Osteoblast (primary cell): Measurements from ENCODE around the gene INSYN2B. TPM values are rescaled to one million over a fixed set of nuclear protein-coding genes. Genes with fewer than 3 reads are reported as not detected.

ENCODE experiments used
- DNase-seq: peaks from one replicate; pipeline ENCODE4 v3.0.0; 2011; ENCODE audit warnings: low spot score, mixed read lengths; ENCODE audit not compliant: insufficient read length; ENCODE audit errors: missing footprints
- H2AFZ ChIP-seq: 2 replicates; pipeline ENCODE4 v1.6.0; 2011; ENCODE audit warnings: mild to moderate bottlenecking, low read length
- H3K27ac ChIP-seq: 2 replicates; pipeline ENCODE4 v1.5.1; 2011; ENCODE audit warnings: mild to moderate bottlenecking, low read depth, low read length, moderate library complexity
- H3K27me3 ChIP-seq: 2 replicates; pipeline ENCODE4 v1.6.0; 2012; ENCODE audit warnings: mild to moderate bottlenecking, control low read depth, inconsistent platforms, low read length, moderate library complexity; ENCODE audit not compliant: insufficient read depth
- H3K36me3 ChIP-seq: 2 replicates; pipeline ENCODE4 v1.5.1; 2011; ENCODE audit warnings: mild to moderate bottlenecking, low read length, control low read depth, moderate library complexity; ENCODE audit not compliant: insufficient read depth
- H3K4me1 ChIP-seq: 2 replicates; pipeline ENCODE4 v1.5.1; 2011; ENCODE audit warnings: mild to moderate bottlenecking, low read length, control low read depth, moderate library complexity; ENCODE audit not compliant: insufficient read depth
- H3K4me2 ChIP-seq: 2 replicates; pipeline ENCODE4 v1.6.0; 2011; ENCODE audit warnings: mild to moderate bottlenecking, low read length; ENCODE audit not compliant: insufficient read depth
- H3K4me3 ChIP-seq: fragments of 200-600 bp; sonication (generic); 3 replicates; pipeline ENCODE4 v1.5.1; 2012; ENCODE audit warnings: mild to moderate bottlenecking, low read length, inconsistent platforms; ENCODE audit not compliant: insufficient read depth
- H3K79me2 ChIP-seq: 2 replicates; pipeline ENCODE4 v1.6.0; 2012; ENCODE audit warnings: mild to moderate bottlenecking, low read length, control low read depth, inconsistent platforms; ENCODE audit not compliant: insufficient read depth
- H3K9me3 ChIP-seq: 2 replicates; pipeline ENCODE4 v1.5.1; 2011; ENCODE audit warnings: low read depth, low read length, control low read depth
- H4K20me1 ChIP-seq: 2 replicates; pipeline ENCODE4 v1.6.0; 2012; ENCODE audit warnings: mild to moderate bottlenecking, low read length, control low read depth; ENCODE audit not compliant: insufficient read depth
- total RNA-seq: library from RNA; depleted of rRNA; stranded (reverse); fragments of >200 nt; gene quantifications from 2 replicates; pipeline ENCODE4 v1.2.3, GENCODE V29; 2012
- TF ChIP-seq, protein P1 (sequence below): IDR thresholded peaks from 2 replicates; pipeline ENCODE4 v1.5.1; 2011; ENCODE audit warnings: mild to moderate bottlenecking, low read depth, low read length, moderate library complexity; ENCODE audit errors: extremely low read depth

INSYN2B gene
- total RNA-seq, 1 donor, result 2.2 TPM

GRCh38 chr5:170020423-170020822, 40.1 kb upstream of the INSYN2B start:
- H3K4me3 ChIP-seq, result no peak overlapping the region
- no peak for DNase-seq
- no peak overlapping the region for H3K4me2 ChIP-seq
- no peak overlapping the region for H3K27ac ChIP-seq
- no peaks in the 10 kb centered on the region for H3K4me1 ChIP-seq
- H3K9me3 ChIP-seq, result no peaks in the 10 kb centered on the region
- peaks cover 20% of the 10 kb centered on the region for H3K27me3 ChIP-seq
- TF ChIP-seq, protein P1, sequence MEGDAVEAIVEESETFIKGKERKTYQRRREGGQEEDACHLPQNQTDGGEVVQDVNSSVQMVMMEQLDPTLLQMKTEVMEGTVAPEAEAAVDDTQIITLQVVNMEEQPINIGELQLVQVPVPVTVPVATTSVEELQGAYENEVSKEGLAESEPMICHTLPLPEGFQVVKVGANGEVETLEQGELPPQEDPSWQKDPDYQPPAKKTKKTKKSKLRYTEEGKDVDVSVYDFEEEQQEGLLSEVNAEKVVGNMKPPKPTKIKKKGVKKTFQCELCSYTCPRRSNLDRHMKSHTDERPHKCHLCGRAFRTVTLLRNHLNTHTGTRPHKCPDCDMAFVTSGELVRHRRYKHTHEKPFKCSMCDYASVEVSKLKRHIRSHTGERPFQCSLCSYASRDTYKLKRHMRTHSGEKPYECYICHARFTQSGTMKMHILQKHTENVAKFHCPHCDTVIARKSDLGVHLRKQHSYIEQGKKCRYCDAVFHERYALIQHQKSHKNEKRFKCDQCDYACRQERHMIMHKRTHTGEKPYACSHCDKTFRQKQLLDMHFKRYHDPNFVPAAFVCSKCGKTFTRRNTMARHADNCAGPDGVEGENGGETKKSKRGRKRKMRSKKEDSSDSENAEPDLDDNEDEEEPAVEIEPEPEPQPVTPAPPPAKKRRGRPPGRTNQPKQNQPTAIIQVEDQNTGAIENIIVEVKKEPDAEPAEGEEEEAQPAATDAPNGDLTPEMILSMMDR, result no peak
- H3K36me3 ChIP-seq, result no peaks in the 10 kb centered on the region
- no peaks in the 10 kb centered on the region for H4K20me1 ChIP-seq
- no peak overlapping the region for H2AFZ ChIP-seq
- no peaks in the 10 kb centered on the region for H3K79me2 ChIP-seq

- Histone ChIP-seq H3K79me2 (no peaks in the 10 kb centered on the region), H4K20me1 (no peaks in the 10 kb centered on the region), H3K36me3 (no peaks in the 10 kb centered on the region), H3K4me1 (no peaks in the 10 kb centered on the region), H3K4me2 (no peak overlapping the region), H3K27me3 (peaks cover 22% of the 10 kb centered on the region), H2AFZ (no peak overlapping the region), H3K9me3 (no peaks in the 10 kb centered on the region), H3K27ac (no peak overlapping the region), H3K4me3 (no peak overlapping the region)
- no peak for DNase-seq
- TF ChIP-seq, protein P1, result no peak
These were observed 32.3 kb upstream of the INSYN2B start for GRCh38 chr5:170012622-170013021.

GRCh38 chr5:170011751-170012150, 31.5 kb upstream of the INSYN2B start:
- H3K9me3 ChIP-seq, result no peaks in the 10 kb centered on the region

GRCh38 chr5:170010595-170010994, 30.3 kb upstream of the INSYN2B start:
- H2AFZ ChIP-seq, result no peak overlapping the region
- no peaks in the 10 kb centered on the region for H3K4me1 ChIP-seq
- TF ChIP-seq, protein P1, result no peak
- no peaks in the 10 kb centered on the region for H4K20me1 ChIP-seq
- no peaks in the 10 kb centered on the region for H3K79me2 ChIP-seq
- H3K4me3 ChIP-seq, result no peak overlapping the region
- H3K9me3 ChIP-seq, result no peaks in the 10 kb centered on the region
- no peak overlapping the region for H3K4me2 ChIP-seq
- H3K27ac ChIP-seq, result no peak overlapping the region
- H3K36me3 ChIP-seq, result no peaks in the 10 kb centered on the region
- DNase-seq, result no peak
- H3K27me3 ChIP-seq, result peaks cover 17% of the 10 kb centered on the region

More at GRCh38 chr5:170011751-170012150, 31.5 kb upstream of the INSYN2B start:
- no peaks in the 10 kb centered on the region for H3K4me1 ChIP-seq
- H3K36me3 ChIP-seq, result no peaks in the 10 kb centered on the region
- no peaks in the 10 kb centered on the region for H4K20me1 ChIP-seq
- no peak overlapping the region for H3K27ac ChIP-seq
- no peak for DNase-seq
- H2AFZ ChIP-seq, result no peak overlapping the region
- no peak overlapping the region for H3K4me3 ChIP-seq
- TF ChIP-seq, protein P1, result no peak
- no peaks in the 10 kb centered on the region for H3K79me2 ChIP-seq
- H3K27me3 ChIP-seq, result peaks cover 17% of the 10 kb centered on the region
- H3K4me2 ChIP-seq, result no peak overlapping the region
